GM21737 (cell line): ENCODE measurements around the gene HARBI1.

Experiments
- ATAC-seq: cut with Tn5 transposase; IDR thresholded peaks from one replicate; pipeline ENCODE4 v1.9.1; 2021; ENCODE audit warnings: mild to moderate bottlenecking, moderate library complexity; ENCODE audit not compliant: unreplicated experiment

HARBI1 gene

DNA sequence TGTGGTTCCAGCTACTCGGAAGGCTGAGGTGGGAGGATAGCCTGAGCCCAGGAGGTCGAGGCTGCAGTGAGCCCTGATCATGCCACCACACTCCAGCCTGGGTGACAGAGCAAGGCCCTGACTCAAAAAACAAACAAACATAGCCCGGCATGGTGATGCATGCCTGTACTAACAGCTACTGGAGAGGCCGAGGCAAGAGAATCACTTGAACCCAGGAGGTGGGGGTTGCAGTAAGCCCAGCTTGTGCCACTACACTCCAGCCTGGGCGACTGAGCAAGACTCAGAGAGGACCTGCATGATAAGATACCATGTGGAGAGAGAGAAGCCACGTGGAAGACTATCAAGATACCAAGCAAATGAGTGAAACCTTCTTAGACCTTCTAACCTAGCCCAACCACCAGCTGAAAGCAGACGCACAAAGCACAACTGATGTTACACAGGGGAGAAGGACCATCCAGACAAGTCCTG lies 59.3 kb downstream of the HARBI1 start:
- ATAC-seq, result no peak

DNA sequence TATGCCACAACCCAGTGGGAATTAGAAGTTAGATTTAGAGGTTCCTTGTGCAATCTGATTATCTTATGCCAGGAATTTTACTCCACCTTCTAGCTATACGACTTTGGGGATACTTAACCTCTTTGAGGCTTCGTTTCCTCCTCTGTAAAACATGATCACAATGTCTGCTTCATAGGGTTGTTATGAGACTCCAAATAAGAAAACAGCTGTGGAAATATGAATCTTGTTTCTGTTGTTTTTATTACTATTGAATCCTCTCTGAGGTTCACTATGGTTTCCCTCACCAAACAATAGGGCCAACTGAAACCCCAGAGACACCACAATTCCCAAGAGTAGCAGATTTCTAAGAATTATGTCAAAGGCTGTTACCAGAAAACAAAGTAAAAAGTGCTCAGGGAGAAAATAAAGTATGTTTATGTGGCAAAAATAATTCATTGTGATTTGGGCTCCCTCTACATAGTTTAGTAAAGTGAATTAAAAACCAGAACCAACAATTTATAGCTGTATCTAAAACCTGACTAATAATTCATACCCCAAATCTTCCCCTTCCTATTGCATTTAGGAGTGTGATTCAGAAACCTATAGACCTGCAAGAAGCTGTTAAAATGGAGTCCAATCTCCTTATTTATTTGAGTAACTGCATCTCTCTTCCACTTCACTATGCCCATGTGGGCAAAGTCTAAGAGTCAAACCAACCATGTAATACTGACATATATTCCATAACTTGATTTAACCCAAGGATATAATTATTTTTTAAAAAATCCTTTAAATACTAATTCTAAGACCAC lies 61.6 kb downstream of the HARBI1 start:
- ATAC-seq, result no peak

DNA sequence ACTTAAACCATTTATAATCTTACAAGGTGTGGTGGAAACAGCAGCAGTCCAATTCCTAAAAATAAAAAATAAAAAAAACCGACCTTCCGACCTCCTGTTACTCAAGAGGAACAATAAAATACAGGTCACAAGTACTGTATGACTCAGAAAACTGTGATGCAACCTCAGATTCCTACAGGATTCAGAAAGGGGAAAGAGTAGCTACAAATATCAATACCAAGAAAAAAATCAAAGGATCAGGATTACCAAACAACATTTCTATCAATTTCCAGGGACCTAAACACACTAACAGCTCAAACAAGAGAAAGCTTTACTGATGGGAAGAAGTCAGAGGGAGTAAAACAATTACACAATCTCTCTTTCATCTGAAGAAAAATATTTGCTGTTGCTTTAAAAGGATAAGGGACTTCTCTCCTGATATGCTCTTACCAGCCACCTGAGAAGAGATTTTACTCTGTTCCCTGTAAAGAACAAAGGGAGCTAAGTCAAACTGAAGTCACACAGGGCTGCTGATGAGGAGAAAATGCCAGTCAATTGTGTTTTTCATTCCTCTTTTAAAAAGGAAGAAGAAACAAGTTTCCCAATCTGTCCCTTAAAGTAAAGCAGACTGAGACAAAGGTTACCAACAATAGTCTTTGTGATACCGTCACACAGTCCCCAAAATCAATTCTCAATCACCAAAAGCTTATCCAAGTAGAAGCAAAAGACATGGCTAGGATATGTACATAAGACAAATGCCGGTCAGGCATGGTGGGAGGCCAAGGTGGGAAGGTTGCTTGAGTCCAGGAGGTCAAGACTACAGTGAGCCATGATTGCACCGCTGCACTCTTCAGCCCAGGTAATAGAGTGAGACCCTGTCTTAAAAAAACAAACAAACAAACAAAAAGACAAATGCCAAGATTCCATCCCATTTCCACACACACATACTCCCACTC lies 62.5 kb downstream of the HARBI1 start:
- no peak for ATAC-seq

DNA sequence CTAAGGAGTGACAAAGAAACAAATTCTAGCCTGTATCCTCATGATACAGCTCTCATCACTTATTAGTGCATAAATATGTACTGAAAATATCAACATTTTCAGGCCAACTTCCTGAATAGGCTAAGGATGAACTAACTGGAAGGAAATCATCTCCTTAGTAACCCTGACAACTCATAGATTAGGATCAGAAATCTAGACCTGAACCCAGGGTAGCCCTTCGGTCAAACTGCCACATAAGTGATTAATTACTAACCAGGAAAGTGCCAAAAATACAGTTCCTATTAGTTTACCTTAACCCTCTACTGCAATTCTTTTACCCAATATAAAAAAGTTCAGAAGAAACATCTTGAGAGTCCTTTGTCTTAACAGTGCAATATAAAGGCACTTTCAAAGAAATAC lies 63.2 kb downstream of the HARBI1 start:
- ATAC-seq, result no peak
